ENCODE measurements around the gene CNTNAP2.
"Not testable (repeated sequence)": the region's sequence is repeated elsewhere in the genome, so short reads cannot be mapped to it uniquely, and the experiment has no call there.

CNTNAP2 gene

DNA sequence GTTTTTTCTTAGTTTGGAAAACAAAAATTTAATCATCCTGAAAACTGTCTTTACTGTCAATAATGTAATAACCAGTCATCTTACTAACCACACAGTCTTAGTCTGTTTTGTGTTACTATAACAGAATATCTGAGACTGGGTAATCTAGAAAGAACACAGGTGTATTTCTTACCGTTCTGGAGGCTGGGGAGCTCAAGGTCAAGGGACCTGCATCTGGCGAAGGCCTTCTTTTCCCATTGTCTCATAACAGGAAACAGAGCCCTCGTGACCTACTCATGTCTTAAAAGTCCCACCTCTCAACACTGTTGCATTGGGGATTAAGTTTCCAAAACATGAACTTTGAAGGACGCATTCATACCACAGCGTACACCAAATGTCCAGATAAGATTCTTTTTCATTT, 932.3 kb downstream of the CNTNAP2 start:
- DNase-seq: no peak

DNA sequence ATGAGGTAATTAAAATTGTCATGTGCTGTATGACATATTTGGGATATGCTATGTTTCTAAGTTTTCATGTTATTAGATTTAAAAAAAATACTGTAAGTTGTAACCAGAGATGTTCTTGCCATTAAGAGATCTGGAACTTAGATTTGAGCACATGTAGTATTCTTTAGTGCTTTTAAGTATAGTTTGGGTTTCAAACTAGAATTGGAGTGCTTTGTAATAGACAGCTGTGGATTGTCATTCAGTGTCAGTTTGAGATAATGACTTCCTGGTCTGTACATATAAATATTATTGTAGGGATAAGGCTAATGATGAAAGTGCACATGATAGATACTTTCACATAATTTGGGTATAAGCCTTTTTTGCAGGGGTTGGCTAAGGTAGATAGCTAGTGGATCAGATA, 936.2 kb downstream of the CNTNAP2 start:
- no peak for DNase-seq

DNA sequence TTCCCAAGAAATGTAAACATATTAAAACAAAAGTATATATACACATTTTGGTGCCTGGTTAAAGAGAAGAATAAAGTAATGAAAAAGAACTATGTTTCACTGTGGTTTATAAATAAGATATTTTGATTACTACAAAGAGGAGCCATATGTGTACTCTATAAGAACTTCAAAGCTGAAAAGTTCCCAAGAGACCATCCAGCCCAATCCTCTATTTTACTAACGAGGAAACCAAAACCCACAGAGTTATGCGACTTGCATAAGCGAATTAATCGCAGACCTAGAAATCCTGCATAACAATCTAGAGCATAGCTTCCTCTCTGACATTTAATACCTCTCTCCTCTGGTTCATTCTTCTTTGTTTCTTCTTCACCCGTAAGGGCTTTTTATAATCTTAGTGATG, 937.1 kb downstream of the CNTNAP2 start:
- DNase-seq: peak in 1 of 2 experiments; percentile 1

DNA sequence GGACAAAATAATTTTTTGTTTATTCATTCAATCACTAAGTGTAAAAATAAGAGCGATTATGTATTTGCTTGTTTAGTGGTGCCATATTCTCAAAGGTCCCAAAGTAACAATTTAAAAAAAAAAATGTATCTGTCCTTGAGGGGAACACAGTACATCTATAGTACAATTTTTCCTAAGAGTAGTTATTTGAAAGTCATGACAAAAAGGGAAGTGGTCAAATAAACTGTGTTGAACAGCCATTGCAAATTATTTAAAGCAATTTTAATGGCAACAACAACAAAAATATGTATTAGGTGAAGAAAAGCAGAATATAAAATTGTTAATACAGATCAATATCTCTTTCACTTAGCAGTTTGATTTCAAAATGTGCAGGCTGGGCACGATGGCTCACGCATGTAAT, 943.5 kb downstream of the CNTNAP2 start:
- no peak for DNase-seq

DNA sequence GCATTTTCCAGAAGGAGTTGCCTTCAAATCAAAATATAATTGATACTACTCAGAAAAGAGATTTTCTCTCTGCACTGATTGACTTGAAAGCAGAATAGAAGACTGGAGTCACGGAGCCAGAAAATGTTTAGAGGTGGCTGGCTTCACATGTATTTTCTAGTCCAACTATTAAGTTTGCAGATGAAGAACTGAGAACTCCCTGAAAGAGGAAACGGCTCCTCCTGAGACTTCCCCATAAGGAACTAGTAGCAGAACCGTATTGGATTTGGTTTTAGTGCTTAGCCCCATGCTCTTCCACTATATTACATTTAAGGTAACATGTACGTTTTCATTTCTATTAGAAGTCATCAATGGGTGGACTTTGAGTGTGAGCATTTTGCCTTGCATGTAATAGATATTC, 946.3 kb downstream of the CNTNAP2 start:
- no peak for DNase-seq

DNA sequence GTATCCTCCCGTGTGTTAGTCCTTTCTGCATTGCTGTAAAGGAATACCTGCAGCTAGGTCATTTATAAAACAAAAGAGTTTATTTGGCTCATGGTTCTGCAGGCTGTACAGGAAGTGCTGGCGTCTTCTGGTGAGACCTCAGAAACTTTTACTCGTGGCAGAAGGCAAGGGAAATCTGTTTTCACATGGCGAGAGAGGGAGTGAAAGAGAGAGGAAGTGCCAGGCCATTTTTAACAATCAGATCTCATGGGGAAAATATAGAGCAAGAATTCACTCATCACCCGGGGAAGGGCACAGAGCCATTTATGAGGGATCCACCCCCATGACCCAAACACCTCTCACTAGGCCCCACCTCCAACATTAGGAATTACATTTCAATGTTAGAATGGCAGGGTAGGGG, 952.2 kb downstream of the CNTNAP2 start:
- no peak for DNase-seq

DNA sequence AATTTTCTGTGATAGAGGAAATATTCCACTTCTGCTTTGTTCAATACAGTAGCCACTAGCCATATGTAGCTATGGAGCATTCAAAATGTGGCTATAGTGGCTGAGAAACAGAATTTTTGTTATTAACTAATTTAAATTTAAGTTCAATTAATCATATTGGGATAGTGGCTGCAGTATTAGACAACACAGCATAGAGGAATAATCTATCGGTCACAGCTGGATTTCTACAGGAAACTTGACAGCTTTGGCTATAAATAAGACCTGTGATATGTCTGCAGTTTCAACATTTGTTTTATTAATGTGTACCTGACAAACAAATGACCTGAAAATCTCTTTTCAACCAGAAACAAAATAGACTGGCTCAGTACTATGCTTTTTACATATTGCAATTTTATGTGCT, 953.2 kb downstream of the CNTNAP2 start:
- no peak for DNase-seq

DNA sequence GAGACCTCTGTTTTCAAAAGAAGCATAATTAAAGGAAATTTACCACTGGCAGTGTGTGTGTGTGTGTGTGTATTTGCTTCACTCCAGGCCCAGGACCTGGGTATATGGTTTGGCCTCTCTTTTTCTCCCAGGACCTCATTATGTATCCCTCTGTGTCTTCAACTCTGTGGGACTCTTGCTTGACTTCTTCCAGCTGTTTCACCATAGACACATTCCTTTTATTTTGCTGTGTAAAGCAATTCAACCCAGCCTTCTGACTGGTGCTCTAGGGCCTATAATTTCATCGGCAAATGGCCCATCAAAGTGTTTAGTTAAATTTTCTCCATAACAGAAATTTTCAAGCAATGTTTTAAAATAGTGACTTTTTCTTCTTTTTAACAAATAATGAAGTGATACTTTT, 954.3 kb downstream of the CNTNAP2 start:
- DNase-seq: no peak

DNA sequence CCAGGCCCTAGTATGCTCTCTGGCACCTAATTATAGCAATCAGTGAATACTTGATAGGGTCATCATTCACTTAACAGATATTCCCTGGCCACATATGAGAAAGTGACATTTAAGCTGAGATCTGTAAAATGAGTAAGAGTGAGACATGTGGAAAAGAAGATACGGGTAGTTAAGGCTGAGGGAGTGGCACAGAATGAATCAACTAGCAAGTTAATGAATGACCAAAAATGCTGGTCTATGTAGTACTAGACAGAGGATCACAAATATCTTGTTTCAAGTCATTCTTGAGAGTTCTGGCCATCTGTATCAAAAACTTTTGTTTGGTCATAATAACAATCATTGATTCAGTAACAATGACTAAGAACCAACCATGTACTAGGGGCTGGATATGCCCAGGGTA, 954.9 kb downstream of the CNTNAP2 start:
- no peak for DNase-seq

DNA sequence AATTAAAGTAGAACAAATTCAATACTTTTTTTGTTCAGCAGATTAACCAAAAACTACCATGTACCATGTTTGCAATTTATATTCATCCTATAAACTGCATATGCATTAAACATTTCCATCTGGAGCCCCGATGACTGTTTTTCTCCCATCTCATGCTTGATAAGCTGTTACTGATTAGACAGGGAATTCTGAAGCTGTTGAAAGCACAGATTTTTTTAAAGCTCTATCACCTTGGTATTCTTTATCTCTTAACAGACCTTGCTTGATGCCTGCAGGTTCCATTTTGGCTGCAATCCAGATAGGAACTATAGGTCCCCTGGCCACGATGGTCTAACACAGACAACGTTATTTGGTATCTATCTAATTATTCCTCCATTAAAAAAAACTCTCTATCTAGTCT, 961.7 kb downstream of the CNTNAP2 start:
- no peak for DNase-seq

DNA sequence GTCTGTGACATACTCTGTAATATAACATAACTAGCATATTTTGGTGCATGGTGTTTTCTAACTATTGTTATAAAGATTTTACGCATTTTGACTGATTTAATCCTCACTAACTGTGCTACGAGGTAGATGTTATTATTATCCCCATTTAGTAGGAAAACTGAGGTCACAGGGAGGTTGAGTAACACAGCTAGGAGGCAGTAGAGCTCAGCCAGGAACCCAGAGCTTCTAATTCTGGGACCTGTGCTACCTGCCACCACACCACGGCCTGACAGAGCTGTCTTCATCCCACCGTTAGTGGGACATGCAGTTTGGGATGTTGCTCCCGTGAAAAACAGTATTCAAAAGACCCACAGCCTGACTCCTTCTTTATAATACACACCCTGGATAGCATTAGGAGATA, 962.5 kb downstream of the CNTNAP2 start:
- no peak for DNase-seq

DNA sequence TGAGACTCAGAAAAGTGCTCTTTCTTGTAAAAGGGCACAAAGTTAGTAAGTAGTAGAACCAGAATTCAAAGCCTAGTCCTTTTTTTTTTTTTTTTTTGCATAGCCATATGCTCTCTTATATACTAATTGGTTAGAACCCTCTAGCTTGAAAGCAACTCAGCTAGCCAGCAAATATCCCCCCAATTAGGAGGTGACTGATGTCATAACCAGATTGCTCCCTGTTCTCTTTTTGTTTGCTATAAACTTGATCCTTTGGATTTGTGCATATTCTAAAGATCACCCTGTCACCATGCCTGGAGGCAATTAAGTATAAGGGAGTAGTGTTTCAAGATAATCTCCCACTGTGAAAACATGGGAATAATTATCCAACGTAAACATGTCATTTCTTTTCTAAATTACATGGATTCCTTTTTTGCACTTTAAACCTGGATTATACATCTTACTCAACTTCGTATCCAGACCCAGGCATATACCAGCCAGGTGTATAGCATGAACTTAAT, 963.4 kb downstream of the CNTNAP2 start:
- DNase-seq: peak; percentile 44 to 82

DNA sequence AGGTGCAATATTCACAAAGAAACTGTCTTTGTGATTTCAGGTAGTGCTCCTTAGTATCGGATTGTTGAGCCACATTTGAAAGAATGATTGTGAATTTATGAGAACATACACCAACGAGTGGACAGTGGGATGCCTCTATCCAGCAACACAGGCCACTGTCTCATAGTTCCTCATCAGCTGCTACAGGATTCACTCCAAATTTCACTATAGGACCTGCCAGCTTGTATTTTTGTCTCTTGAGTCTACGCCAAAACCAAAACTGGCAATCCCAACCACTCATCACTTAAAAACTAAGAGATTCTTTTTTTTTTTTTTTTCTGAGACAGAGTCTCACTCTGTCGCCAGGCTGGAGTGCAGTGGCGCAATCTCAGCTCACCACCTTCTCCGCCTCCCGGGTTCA, 964.5 kb downstream of the CNTNAP2 start:
- DNase-seq: no peak

DNA sequence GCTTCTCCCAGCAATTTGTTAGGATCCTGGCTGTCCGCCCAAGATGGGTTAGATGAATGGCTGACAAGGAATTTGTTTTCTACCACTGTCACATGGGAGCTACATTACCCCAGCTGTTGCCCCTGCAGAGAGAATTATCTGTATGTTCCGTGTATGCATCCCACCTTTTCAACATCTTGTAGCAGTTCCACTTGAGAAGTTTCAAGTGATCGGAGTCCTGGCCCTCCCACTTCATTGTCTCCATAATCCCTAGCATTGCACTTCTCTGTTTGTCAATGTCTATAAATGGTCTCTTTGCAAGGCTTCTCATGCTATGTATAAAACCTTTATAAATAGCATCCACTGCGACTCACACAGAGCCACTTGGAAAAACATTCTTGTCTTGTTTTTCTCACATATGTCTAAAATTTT, 972.5 kb downstream of the CNTNAP2 start:
- peak; percentile 77 to 87 for DNase-seq

DNA sequence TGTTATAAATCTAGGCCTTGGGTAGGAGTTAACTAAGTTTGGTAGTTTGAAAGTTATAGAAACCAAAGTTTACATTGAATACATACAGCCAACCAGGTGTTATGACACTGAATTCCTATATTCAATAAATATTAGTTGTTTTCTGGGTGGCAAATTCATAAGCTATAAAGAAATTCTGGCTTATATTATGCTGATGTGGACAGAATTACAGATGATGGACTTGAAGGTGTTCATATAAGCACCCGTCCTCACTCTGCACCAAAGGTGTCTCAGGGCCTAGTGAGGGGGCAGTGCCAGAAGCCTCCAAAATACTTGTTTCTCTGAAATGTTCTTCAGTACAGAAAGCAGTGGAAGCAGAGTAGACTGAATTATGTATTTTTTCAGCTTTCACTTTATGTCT, 973.0 kb downstream of the CNTNAP2 start:
- no peak for DNase-seq

DNA sequence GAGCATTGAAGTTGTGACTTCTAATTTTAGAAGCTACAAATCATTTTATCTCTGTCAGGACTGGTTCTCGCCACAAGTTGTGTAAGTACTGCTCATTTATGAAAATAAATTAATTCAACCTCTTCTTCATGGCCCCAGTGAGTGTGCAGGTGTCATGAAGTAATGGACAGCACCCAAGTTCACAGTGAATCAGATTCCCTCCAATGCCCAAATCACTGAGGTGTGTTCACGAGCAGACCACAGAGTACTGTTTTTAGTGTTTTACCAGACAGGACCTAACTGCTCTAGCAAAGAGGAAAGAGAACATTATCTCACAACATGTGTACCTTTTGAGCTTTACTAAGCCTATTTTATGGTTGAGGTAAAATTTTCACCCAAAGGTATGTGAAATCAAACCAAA, 980.0 kb downstream of the CNTNAP2 start:
- no peak for DNase-seq

DNA sequence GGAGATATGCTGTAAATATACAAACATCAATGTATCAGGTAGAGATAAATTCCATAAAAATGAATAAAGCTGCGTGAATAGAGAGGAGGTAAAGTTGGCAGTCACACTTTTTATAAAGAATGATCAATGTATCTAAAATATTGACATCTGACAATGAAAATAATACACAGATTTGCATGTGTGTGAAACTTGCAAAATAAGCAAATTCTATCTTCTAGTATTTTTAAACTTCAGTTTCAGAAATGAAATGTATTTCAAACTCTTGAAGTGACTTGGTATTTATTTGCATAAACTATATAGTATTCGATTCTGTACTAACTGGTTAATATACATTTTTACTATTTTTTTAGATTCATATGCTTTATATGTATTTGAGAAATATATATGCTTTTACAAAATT, 986.6 kb downstream of the CNTNAP2 start:
- DNase-seq: no peak

DNA sequence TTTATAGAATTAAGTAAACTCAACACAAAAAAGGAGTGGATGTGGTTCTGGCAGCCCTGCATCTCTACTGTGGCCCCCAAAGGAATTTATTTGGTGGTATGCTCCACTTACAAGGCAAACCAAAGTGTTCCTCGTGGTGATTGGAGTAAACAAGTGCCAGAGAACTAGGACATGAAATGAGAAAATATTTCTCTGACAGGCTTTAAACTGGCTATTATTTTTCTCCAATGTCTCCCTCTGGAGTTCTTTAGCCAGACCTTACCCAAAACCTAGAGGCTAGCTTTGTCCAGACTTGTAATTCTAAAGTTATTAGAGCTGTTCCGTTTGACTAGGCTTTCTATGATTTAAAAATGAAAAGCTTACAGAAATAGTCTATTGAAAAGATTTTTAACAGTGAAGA, 990.1 kb downstream of the CNTNAP2 start:
- no peak for DNase-seq

DNA sequence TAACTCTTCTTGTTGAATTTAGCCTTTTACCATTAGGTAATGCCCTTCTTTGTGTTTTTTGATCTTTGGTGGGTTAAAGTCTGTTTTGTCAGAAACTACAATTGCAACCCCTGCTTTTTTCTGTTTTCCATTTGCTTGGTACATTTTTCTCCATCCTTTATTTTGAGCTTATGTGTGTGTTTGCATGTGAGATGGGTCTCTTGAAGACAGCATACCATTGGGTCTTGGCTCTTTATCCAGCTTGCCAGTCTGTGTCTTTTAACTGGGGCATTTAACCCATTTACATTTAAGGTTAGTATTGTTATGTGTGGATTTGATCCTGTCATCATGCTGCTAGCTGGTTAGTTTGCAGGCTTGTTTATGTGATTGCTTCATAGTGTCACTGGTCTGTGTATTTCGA, 997.9 kb downstream of the CNTNAP2 start:
- DNase-seq: not testable (repeated sequence)

DNA sequence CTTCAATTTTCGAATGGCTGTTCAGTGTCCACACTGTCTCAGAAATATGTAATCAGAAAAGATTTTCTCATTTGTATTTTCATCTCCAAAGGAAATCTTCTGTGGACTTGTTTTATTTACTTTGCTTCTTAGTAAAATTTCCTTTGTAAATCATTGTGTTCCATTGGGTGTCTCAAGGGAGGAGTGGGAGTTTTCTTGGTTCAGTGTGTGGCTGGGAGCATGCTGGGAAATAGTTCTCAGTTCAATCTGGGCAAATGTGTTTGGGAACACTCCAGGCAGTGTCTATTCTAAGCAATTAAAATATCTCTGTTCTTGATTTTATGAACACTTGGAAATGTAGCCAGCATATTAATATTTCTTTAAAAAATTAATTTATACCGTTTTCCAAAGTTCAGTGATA, 1019.8 kb downstream of the CNTNAP2 start:
- no peak for DNase-seq

DNA sequence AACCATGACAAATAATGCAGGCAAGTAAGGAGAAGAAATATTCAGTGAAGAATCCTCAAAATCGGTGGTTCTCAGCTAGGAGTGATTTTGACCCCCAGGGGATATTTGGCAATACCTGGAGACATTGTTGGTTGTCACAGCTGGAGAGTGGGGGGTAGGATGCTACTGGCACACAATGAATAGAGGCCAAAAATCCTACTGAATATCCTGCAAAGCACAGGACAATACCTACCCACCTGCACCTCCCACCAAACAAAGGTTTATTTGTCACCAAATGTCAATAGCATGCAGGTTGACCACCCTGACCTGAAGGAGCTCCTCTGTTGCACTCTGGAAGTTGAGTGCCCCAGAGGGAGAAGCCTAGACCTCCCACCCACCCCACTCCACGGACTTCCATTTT, 1028.6 kb downstream of the CNTNAP2 start:
- DNase-seq: no peak

DNA sequence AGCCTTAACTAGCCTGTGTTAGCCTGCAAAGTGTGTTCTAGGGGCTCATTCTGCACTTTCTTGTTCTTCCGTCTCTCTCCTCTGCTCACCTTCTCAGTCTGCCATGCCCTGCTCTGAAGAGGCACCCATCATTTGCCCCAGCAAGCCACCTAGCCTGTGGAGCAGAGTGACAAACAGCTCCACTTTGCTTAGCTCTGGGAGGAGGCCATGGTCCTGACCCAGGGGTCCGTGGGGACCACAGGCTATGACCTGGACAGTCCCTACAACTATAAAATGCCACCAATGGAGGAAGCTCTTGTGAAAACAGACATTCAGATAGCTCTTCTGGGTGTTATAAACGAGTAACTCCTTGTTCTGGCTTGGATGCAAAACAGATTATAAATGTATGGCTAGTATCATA, 1029.6 kb downstream of the CNTNAP2 start:
- no peak for DNase-seq

DNA sequence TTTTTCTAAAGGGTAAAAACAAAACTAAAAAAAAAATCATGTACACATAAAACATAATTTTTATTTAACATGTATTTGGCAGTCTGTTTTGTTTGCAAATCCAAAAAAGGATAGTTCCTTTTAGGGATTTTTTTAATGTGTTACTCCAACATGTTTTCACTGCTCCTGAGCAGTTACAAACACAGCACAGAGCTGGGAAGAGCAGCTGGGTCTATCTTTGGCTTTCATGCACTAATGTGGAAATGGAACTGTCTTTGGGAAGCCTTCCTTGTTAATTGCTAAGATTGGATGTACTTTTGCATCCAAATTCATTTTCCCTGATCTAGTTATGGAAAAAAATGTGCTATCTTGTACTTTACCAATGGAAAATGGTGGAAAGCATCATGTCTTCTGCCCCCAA, 1035.1 kb downstream of the CNTNAP2 start:
- no peak for DNase-seq

DNA sequence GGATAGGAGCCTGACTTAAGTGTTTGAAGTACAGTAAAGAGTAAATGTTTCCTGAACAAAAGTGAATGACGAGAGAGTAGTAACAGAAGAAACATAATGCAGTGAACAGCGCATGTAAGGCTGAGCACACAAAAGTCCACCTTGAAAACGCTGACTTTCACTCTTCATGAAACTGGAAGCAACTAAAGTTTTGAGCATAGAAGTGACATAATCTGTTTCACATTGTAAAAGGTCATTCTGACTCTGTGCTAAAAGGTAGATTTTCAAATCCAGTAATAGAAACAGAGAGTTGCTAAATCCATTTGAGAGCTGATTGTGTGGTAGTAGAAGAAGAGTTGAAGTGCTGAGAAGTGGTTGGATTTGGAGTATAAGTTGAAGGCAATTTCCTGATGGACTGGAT, 1037.0 kb downstream of the CNTNAP2 start:
- no peak for DNase-seq

DNA sequence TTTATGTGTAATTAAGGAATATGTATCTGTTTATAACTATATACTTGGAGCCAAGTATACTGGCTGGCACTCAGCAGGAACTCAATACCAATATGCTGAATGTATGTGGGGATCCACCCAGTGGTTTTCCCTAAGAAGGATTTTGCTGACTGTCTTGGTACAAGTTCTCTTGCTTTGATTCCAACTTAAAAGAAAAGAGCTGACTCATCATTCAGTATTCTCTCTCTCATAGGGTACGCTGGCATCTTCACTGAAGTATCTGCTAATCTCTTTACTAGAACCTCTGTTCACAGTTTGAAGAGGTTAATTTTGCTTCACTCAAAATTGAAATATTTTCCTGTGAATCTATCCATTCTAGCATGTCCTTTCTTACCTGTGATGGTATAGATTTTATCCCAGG, 1044.8 kb downstream of the CNTNAP2 start:
- DNase-seq: no peak

Measured in NCI-H524 (cell line).